ENCODE data around the gene CLCNKB.
"Not testable (repeated sequence)": the region's sequence is repeated elsewhere in the genome, so short reads cannot be mapped to it uniquely, and the experiment has no call there.

The CLCNKB gene

DNA sequence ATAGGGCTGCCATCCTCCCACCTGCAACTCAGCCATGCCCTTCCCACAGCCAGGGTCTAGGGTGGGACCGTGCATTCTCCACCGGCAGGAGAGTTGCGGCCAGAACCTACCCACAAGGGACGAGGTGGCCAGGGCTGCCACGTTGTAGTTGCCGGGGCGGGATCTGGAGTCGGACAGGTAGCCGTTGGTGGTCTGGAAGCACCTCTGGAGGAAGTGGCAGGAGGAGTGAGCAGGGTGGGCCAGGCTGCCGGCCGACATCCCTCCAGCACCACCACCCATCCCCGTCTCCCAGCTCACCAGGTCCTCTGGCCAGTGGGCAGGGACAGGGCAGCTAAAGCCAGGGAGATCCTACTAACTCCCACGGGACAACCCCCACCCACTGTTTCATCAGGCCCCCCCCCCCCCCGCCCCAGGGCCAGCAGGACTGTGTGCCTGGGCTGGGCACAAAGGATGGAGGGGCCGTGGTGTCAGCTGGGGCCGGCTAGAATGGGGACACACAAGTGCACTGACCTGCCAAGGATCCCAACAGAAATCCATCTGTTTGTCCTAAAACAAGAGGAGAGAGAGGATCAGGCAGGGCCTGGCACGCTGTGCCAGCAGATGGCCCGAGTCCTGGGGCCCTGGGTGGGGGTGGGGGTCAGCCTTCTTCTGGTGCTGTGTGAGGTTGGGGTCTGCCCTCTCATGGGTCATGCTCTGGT, 18.6 kb downstream of the CLCNKB start:
- not testable (repeated sequence) for DNase-seq

DNA sequence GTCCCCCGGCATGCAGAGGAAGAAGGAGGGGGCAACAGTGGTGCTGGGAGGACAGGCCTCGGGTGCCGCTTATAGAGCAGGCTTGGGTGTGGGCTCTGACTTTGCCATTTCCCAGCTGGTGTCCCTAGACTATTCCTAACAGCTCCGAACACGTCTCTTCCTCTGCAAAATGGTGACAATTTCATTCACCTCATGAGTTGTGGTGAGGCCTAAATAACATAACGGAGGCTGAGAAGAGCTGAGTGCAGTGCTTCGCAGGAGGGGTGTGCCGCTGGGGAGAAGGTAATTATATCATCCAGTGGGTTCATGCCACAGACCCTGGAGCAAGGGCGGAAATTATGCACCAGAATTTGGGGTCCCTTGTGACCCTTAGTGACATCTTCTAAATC, 19.1 kb downstream of the CLCNKB start:
- not testable (repeated sequence) for DNase-seq

DNA sequence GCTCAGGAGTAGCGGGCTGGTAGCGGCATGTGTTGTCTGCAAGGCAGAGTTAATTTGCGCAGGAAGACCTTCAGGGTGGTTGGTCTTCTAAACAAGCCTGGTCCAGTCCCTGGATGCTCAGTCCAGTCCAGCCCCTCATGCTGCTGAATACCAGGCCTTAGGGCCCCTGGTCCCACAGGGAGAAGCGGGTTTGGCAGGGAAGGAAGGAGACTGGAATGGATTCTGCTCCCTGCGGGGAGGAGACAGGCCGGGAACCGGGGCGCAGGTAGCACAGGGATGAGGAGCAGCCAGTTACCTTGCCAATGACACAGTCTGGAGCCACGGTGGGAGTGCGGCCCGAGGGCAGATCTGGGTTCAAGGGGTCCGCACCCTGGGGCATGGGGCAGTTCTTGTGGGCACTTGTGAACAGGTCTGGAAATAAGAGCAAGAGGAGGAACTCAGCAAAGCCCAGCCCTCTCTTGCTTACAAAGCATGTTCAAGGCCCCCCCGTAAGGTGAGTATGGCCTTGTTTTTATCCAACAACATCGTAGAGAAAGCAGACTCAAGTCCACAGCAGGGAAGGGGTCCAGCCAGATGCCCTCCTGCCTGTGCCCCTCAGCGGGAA, 19.7 kb downstream of the CLCNKB start:
- no peak for DNase-seq

DNA sequence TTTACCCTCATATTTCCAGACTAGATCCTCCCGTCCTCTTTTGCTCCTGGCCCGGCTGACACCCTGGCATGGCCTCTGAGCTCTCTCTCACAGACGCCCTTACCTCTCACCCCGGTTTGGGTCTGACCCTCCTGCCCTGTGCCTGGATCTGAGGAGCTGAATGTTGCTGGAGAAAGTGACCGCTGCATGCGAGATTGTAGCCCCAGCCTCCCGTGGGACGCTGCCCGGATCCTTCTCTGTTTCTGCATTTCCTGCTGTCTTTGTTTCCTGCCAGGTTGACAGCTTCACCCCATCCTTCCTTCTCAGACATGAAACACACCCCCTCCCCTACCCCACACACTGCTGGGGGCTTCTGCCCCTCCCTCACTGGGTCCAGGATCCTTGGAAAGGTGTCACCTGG, 20.3 kb downstream of the CLCNKB start:
- DNase-seq = no peak

DNA sequence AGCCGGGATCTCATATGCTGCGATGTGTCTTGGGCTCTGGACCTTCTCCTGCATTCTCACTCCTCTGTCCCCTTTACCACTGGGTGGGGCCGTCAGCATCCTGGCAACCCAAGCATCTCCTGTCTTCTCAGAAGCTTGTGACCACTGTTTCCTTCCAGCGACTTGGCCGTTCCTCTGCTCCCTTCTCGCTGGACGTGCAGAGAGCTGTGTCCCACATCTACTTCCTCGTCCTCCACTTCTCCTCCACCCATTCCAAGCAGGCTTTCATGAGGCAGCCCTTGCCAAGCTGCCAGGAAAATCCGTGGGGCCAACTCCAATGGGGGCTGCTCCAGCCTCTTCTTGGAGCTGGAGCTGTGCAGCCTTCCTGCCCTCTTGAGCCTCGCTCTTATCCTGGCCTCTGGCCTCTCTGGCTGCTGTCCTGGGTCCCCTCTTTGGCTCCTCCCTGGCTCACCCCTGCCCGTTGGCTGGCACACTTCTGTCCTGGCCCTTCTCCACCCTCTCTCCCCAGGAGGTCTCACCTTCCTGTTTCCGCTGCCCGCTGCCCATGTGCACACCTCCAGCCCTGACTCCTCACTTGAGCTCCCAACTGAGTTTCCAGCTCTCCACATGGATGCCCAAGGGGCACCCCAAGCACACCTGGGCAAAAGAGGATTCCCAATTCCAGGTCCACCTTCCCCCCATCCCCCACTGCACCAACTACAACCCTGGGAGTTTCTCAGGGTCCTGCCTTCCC, 21.1 kb downstream of the CLCNKB start:
- DNase-seq = no peak

DNA sequence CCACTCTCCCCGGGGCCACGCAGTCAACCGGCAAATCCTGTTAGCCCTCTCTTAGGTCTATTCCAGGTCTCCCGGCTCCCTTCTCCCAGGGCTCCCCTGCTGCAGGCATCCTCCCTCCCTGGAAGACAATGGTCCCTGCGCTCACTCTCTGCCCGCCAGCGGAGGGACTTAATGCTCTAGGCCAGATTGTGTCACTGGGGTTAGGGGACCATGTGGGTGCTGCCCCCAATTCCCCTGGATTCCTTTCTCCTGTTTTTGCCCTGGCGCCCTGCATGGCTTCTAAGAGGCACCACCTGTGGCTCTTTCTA, 21.6 kb downstream of the CLCNKB start:
- no peak for DNase-seq

DNA sequence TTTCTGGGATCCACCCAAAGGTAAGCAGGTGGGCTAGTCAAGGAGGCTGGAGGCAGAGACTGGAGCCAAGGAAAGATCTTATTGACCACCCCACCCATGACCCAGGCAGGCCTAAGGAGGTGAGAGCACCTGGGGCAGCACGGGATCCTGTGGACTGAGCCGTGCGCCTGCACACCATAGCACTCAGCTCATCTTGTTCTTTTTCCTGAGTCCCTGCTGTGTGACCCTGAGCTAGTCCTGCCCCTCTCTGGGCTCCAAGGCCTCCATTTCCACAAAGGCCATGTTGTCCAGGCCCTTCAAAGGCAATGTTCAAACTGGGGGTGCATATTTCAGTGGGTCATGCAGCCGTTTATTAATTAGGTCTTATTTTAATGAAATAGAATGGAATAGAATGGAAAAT, 22.7 kb downstream of the CLCNKB start:
- no peak for DNase-seq

DNA sequence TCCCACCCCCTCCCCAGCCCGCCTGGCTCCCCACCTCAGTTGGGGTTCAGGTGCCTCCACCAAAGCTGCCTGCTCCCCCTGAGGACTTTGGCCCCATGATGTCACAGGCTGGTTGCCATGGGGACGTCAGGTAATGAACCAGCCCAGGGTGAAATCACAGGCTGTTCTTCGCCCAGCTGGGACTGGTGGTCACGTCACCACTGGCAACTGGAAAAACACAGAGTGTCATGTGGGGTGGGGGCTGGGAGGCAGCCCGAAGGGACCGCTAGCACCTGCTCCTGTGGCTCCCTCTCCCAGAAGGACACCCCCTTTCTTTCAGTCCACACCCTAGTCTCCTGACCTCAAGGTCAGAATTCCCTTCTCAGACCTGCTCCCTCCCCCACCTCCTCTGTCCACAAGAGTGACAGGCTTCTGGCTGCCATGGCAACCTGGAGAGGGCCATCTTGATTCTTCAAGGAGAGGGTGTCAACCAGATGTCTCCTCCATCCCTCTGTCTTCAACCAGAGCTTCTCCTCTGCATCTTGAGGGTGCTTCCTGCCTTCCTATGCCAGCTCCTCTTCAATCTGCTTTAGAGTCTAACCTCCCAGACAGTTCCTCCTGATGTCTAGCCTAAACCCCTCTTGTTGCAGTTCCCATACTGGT, 23.7 kb downstream of the CLCNKB start:
- no peak for DNase-seq

DNA sequence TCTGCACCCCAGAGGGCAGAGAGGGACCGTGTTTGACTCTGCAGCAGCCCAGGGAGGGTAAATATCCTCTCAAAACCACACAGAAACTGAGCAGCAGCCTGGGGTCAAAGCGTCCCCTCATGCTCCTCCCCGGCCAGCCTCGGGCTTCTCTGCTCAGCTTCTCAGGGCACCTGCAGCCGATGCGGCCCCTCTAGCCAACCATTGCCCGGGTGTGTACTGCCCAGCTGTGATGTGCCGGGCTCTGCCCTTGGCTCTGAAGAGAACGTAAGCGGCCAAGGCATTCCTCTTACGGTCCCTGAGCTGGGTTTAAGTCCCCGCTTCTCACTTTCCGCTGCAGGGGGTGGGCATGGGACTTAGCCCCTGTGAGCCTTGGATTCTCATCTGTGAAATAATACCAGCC, 24.4 kb downstream of the CLCNKB start:
- DNase-seq = no peak

DNA sequence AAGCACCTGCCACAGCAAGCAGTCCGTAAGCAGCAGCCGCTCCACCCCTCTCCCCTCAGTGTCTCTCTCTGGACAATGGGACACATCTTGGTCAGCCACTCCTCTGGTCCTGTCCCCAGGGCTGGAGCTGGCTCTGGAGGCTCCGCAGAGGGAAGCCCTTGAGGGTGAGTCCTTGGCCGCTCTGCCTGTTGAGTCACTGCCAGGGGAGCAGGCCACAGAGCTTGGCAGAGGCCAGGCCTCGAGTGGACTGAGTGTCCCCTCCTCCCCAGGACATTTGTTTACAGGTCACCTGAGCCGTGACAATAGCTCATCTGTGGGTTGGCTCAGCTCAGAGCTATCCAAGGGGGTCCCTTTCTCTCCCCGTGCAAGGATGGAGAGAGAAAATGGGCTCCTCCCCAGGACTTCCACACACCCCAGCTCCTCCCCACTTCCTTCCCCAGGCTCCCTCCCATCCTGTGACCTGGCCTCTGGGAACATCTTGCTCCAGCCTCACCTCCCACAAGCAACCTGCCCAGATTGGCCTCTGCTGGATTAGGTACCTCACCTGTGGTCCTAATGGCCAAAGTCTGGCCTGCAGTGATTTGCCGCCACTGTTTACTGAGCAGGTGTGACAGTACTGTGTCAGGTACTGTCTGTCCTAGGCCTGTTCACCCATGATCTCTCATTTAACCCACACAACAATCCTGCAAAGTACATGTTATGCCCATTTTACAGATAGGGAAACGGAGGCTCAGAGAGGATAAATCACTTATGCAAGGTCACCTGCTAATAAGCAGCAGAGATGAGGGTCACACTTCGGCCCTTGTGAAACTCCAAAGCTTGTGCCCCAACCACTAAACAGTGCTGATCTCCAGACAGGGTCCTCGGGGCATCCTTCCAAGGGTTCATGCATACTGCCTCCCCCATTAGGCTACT, 25.0 kb downstream of the CLCNKB start:
- DNase-seq = peak; percentile 47

DNA sequence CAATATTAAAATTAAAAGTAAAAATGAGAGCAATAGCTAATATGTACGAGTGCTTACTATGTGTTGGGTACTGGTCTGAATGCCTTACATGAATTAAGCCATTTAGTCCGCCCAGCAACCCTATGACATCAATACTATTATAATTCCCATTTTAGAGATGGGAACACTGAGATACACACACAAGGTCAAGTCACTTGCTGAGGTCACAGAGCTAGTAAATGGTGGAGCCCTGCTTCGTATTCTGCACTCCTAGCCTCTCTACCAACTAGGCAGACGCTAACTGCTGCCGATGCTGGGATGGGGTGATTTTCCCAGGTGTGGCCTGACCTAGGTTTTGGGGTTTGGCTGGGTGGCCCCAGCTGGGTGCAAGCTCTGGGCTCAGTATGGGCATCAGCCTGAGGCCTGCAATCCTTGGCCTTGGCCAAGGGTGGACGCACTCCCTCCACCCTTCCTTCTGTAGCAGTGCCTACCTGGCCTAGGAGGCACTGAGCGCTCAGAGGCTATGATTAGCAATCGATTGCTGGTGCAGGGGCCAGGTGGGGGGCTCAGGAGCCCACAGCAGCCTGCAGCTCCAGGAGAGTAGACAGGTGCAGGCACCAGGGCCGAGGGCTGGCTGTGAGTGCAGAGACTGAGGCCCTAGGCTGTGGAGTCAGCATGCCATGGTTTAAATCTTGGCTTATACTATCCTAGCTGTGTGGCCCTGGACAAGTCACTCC, 27.2 kb downstream of the CLCNKB start:
- DNase-seq = no peak

DNA sequence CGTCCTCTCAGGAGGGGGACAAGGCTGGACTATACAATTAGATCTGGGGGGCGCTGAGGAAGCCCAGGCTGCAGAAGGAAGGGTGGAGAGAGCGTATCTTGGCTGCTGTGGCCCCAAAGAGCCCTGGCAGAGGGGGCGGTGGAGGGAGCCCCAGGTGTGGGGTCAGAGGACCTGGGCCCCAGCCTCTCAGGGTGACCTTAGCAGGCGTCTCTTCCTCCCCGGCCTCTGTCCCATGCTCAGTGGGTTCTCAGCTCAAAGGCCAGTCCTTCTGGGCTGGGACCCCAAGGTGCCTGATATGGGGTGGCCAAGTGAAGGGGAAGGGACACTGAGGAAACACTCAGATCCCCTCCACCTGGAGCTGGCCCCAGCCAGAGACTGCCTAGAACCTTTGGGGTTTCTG, 28.0 kb downstream of the CLCNKB start:
- no peak for DNase-seq

DNA sequence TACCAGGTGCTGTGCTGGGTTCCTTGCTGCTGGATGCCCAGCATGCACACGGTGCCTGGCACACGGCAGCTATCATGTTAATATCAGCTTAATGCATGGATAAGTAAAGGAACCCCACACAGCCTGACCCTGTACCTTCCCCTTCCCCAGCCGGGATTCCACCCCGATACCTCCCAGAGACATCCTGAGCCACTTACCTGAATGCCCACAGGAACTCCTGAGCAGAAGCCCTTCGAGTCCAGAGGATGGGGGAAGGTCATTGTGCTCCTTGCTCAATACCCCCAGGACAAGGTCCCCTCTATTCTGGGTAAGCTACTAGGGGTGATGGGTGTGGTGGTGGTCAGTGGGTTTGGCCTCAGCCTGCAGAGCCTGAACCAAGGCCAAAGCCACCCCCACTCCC, 28.5 kb downstream of the CLCNKB start:
- DNase-seq = no peak

DNA sequence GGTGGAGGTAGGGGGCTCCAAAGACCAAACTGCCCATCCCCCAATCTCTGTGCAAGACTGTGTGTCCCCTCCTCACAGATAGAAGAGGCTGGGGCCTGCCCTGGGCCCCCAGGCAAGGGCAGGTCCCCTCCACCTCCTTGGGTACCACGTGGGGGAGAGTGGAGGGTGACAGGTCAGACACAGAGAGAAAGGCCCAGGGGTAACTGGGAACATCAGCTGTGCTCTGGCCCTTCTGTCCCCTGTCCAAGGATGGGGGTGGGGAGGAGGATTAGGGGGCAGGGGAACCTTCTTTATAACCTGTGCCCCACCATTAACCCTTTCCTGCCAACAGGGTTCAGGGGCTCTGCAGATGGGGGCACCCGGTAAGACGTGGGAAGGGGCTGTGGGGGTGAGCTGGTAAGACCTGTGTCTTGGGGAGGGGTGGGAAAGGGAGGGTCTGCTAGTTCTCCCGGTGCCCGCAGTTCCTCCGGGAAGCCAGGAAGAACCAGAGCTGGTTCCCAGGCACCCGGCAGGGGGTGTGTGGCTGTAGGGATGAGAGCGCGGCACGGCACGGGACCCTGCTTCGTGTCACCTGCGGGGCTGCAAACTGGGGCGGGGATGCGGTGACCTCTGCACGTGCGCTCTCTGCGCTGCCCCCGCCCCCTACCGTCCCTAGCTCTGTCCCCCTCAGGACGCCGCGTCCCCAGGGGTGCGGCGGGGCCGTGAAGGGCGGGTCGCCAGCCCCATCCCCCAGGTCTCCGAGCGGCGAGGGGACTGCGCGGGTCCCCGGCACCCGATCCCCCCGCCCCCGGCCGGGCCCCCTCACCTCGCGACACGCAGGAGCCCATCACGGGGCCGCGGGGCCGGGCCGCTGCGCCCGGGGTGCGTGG, 29.3 kb downstream of the CLCNKB start:
- no peak for DNase-seq

DNA sequence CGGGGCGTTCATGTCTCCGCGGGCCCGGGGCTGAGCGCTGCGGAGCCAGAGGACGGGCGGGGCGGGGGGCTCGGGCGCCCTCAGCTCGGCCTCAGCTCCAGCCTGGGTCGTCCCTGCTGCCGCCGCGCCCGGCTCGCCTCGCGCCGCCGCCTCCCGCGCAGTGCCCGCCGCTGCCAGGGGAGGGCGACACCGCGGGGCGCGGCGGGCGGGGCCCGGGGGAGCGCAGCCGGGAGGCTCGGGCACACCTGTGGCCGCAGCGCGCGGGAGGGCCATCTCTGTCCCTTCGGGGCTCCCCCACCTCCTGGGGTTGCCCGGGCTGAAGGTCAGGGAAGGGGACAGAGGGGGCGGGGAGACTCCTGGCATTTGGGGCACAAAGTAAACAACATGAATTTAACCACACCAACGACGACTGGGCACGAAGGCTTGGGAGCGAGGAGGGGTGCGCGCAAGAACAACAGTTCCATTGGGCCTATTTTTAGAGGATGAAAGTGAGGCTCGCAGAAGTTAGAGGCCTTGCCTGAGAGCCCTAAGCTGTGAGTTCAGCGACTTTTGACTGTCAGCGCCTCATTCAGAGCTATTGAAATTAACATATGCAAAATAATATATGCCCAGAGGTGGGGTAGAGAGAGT, 30.0 kb downstream of the CLCNKB start, which contains the start of gene FAM131C:
Gene FAM131C, minus strand, starts transcription at position 162 of the 630 bp plus-strand sequence. CDS start 209 bp downstream, outside the sequence.
- DNase-seq = peak; percentile 23

DNA sequence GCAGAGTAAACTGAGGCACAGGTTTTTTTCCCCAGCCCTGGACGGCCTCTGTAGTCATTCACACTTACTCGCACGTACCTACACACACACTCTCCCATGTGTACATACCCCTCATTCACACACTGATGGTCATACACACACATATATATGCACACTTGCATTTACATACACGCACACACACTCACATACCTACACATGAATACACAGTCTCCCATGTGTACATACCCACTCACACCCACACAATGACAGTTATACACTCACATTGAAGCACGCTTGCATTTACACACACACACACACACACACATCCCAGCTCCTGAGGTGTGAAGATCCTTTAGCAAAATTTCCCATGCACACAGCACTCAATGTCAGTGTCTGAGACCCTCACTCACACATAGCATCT, 30.6 kb downstream of the CLCNKB start:
- no peak for DNase-seq

DNA sequence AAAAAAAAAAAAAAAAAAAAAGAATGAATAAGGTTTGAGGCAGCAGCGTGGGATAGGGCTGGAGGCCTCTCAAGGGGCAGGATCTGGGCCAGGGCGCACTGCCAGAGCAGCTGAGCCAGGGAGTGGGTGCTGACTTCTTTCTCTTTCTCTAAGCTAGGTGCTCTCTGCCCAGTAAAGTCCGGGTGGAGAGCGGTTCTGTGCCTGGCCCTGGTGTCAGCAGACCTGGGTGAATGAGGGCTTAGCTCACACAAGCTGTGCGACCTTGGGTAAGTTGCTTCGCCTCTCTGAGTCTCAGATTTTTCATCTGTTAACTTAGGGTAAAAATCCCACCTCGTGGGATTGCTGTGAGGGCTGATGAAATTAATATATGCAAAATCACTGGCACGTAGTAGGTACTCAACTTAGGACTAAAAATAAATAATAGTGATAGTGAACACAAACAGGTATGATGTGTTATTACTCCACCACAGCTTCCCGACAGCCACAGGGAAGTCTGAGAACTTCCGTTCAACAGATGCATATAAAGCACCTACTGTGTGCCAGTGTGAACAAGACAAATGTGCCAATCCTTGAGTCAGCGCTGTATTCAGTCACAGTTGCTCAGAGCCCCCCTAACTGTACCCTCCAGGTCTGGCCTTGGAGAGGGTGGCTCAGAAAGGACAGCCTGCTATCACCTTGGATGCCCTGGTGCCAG, 31.9 kb downstream of the CLCNKB start:
- no peak for DNase-seq

DNA sequence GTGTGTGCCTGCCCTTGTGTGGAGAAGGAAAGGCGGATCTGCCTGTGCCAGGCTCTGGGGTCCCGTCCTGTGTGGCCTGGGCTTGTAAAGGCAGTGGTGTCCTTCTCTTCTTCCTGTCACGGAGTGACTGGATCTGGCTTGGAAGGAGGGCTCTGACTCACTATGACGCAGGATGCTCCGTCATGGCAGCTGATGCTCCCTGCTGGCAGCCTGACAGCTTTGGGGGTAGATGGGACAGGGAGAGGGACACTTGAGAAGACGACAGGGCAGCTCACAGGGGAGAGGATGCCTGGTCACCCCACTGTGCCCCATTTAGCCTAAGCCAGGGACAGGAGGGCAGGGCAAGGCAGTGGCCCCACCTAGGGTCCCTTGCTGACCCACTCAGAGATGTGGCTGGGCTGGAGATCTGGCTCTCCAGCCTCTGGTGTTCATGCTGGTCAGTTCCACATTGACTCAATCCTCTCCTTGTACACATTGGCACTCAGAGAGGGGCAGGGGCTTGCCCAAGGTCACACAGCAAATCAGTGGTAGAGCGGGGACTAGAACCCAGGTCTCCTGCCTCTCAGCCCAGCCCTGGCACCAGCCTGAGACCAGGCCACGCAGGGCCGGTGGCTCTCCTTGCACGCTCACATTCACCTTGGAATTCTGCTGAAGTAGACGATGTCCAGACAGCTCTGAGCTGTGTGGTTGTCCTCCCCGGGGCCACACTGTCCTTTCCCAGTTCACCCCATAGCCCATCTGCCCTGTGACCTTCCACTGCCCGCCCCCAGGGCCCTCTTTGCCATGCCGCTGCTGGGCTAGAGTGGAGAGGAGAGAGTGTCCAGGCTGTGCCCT, 32.7 kb downstream of the CLCNKB start:
- DNase-seq = no peak

DNA sequence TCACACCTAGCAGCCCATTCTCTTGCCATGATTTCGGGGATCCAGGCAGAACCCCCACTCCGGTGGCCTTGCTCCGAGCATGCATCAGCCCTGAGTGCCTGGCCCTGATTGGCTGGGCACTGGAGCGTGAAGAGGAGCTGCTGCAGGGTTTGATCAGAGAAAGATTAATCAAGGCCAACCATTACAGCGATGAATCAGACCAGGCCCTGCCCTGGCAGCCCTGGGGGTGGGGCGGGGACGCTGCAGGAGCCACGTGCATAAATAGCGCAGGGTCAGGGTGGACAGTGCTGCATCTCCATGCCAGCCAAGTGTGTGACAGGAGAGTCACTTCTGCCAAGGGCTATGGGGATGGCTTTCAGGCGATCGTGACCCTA, 33.3 kb downstream of the CLCNKB start:
- no peak for DNase-seq

All from DMS79 treated with DMSO at 0.1 percent for 48 hours (cell line).